ENCODE data around the gene EEFSEC.
A peak's percentile ranks its signal among the peaks of the same experiment; 100 is the strongest.

Gene EEFSEC

DNA sequence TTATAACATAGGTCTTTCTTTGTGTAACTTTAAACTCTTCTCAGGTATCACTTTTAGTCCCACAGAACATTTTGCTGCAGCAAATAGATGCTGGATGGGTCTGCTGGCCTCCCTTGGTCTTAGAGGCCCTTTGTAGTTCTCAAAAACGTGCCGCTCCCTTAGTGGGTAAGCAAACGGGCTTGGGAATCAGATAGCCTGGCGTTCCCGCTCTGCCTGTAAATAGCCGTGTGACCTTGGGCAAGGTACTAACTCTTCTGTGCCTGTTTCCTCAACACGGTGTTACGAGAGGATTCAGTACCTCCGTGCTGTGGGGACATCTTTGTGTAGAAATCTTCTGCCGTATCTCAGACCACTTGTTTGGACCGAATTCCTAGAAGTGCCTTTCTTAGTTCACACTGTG is 249.0 kb downstream of the EEFSEC start:
- DNase-seq, result no peak

DNA sequence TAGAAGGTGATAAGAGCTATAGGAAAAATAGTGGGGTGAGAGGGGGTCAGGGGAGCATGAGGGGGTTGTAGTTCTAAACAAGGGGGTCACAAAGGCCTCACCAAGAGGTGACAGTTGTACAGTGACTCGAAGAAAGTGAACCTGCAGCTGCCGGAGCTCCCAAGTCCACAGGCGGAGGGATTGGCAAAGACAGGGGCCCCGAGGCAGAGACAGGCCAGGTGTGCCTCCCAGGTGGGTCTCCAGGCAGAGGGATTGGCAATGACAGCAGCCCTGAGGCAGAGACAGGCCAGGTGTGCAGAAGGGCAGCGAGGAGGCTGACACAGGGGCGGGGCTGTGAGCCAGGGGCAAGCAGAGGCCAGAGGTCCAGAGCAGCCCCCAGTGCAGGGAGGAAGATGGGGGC is 249.7 kb downstream of the EEFSEC start:
- DNase-seq, result no peak

DNA sequence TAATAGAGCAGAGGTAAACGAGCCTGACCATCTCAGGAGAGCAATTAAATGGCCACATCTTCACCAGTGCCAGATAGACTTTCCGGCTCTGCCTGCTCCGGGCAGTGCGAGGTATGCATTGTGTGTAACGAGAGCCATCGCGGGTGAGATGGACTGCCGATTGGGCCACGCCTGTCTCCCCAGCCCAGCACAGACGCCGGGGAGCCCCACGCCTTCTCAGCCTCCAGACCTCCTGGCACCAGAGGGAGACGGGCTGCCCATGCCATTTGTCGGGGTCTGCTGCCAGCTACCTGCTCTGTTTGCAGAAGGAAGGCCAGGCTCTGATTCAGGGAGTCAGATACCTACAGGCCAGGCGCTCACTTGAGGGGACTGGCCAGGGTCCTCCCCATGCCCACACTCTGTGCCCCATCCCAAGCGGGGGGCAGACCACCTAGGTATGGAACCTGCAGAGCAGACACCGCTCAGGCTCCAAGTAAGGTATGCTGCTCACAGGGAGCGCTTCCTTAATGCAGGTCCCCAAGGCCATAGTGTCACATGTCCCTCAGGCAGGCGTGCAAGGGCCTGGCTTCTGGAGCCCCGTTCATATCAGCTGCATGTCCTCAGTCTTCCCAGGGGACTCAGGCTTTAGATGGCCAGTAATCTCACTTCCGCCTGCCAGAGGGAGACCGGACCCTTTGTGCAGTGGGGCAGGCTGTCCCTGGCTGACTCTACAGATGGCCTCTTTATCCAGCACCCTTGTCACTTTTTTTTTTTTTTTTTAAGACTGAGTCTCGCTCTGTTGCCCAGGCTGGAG is 251.2 kb downstream of the EEFSEC start:
- no peak for DNase-seq

DNA sequence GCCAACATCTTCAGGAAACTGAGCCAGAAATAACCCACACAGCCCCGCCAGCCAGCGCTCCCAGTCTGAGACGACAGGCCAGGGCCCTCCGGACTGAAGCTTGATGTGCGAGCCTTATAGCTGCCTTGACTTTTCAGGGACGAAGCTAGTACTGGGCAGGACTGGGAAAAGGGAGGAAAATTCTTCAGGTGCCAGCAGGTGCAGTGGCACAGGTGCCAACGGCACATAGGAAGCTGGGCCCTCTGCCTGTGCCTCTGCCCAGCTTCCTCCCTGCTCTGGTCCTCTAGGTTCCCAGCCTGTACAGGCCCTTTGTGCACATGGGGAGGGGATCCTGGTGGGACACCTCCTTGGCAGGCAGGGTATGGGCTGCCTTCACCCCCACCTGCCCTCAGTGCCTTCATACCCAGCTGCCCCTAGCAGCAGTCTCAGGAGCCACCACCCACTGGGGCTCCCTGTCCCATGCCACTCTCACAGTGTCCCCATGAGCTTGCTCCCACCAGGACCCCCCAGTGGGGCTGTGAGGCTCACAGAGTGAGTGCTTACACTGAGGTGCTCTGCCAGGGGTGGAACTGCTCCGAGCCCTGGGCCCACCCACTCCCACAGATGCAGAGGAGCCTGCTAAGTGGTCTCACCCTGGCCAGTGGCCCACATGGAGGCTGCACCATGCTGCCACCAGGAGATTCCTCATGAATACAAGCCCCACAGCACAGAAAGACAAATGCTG is 252.4 kb downstream of the EEFSEC start:
- no peak for DNase-seq

DNA sequence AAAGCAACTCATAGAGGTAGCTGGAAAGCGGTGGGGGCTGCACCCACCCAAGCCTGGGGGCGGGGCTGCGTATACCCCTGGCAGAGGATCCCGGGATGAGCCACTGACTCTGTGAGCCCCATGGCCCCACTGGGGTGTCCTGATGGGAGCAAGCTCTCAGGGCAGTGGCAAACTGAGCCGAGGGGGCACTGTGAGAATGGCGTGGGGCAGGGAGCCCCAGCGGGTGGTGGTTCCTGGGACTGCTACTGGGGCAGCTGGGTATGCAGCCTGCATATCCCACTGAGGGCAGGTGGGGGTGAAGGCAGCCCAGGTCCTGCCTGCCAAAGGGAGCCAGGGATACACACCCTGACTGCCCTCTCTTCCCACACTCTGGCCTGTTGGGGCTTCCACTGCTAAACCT is 254.0 kb downstream of the EEFSEC start:
- no peak for DNase-seq

DNA sequence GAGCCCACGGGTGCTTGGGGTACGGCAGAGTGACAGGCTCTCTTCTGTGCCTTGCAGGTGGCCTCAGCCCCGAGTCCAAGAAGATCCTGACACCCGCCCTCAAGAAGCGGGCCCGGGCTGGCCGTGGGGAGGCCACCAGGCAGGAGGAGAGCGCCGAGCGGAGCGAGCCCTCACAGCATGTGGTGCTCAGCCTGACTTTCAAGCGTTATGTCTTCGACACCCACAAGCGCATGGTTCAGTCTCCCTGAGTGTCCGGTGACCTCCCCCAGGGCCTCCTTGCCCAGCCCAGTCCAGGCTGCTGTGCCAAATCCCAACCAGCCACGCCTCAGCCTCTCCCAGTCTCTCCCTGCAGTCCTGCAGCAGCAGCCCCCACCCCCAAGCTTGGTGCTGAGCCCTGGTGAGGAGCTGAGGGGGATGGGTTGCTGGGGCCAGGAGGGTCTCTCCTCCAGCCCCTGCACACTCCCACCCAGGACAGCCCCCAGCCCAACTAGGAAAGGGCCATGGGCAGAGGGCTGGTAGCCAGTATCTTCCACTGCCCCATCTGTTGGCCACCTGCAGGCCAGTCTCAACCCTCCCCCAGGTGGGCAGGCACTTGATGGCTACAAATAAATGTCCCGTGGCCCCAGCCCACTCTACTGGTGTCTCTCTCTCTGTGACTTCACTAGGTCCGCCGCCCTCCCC is 254.9 kb downstream of the EEFSEC start:
- DNase-seq, result no peak

DNA sequence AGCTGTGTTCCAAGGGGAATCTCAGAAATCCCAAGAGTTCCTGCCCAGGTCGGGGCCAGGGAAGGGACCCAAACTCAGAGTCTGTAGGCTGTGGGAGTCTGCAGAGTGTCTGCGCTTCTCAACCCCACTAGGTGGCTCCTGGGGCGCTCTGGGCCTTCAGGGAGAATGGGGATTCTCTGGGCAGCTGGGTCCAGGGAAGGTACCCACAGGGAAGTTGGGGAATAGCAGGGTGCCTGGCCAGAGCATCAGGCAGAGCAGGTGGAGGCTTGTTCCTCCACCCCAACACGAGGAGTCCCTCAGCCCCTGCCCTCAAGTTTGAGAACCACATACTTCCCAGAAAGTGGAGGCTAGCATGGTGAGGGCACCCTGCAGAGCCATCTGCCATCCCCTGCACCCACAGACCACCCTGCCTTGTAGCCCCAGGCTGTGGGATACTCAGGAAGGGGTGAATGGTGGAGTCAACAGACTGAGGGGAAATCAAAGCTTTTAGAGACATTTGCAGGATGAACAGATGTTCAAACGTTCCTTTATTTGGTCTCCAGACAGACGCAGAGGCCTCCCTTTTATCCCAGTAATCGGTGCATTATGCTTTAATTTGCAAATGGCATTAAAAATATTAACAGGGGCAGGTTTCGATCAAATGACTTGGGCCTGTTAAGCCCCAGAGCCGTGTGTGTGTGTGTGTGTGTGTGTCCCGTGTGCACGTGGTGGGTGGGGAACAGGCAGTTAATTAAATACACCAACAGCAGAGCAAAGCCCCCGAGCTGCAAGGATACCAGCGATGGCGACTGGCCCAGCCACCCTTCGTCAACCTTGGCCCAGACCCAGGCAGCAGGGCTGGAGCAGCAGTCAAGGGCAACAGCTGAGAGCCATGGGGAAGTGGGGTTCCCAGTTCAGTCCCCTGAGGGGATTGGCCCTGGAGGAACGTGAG is 255.7 kb downstream of the EEFSEC start:
- no peak for DNase-seq

DNA sequence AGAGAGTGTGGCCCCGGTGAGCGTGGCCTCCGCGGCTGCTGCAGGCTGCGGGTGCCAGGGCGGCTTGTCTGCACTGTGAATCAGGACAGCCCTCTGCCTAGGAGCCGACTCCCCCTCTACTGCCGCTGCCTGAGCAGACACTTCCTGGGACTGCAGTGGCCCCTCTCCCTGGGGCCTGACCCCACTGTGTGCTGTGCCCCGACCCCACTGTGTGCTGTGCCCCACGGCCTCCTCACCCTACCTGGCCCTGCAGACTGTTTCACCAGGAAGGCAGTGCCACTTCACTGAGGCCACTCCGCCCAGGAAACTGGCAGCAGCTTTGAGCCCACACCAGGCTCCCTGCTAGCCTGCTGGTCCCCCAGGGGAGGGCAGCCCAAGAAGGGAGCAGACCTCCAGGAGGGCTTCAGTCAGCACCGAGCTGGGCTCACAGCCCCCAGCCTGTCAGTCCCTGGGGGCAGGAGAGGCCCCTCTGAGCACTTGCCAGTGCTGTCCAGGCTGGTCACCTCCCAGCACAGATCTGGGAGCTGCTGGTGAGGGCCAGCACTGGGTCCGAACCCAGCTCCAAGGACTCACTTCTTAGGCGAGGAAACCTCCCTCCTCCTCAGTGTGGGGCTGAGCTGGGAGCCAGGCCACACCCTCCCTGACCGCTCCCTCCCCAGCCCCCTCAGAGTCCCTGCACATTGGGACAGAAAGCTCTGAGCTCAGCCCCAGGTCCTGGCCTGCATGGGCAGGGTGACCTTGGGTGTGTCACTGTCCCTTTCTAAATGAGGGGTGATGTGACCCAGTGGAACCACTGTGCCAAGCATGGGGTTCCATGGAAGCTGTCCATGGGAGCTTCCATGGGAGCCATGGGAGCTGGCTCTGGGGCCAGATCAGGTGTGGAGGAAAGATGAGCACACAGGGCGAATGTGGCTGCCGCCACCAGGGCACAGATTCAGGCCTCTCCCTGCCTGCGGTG is 256.6 kb downstream of the EEFSEC start:
- DNase-seq, result no peak

DNA sequence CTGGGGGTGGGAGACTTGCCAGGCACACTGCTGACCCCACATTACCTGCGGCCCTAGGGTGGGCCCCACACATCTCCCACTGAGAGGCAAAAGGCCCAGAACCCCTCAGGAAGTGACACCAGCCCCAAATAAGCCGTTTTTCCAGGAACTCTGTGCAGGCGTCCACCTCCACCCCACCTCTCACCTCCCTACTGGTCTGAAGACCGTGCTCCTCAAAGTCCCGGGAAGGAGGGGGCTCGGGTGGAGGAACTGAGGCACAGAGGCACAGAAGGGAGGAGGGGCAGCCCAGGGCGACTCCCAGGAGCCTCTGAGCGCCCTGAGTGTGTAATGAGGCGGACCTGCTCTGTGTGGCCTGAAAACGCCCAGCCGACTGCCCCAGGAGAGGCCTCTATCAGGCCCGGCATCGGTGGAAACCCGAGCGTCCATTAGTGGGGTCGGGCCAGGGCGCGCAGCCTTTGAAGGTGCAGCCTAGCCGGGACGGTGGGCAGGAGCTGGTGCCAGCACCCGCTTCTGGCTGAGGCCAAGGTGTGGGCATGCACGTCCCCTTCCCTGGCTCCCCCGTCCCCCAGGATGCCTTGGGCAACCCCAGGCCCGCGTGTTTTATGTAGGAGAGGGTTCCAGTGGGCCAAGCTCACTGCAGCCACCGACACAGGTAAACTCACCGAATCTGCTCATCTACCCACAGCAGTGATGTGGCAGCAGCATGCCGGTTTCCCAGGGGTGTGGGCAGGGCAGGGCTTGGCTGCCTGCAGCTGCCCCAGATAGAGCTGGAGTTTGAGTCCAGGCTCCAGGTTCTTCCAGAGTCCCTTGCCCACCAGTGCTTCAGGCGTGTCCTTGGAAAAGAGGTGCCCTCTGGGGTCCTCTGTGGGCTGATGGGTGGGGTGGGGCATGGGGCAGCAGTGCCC is 257.6 kb downstream of the EEFSEC start:
- no peak for DNase-seq

DNA sequence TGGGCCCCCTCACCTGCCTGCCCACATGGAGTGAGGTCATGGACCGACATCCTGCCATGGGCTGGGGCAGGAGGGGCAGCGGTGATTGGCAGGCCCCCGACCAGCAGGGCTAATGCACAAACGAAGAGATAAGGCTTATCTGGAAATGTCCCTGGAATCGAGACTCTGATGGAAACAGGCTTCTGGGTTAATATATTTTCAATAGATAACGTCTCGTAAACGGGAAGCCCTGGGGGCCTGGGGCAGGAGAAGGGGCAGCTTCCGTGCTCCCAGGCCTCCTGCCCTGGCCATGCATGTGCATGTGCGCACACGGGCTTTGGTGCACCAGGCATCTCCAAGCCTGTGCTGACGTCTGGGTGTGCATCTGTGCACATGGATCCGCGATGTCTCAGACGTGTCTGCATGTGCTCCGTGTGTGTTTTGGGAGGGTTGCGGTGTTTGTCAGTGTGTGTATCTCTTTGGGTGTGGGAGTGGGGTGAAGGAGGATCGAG is 258.3 kb downstream of the EEFSEC start:
- DNase-seq, result no peak

DNA sequence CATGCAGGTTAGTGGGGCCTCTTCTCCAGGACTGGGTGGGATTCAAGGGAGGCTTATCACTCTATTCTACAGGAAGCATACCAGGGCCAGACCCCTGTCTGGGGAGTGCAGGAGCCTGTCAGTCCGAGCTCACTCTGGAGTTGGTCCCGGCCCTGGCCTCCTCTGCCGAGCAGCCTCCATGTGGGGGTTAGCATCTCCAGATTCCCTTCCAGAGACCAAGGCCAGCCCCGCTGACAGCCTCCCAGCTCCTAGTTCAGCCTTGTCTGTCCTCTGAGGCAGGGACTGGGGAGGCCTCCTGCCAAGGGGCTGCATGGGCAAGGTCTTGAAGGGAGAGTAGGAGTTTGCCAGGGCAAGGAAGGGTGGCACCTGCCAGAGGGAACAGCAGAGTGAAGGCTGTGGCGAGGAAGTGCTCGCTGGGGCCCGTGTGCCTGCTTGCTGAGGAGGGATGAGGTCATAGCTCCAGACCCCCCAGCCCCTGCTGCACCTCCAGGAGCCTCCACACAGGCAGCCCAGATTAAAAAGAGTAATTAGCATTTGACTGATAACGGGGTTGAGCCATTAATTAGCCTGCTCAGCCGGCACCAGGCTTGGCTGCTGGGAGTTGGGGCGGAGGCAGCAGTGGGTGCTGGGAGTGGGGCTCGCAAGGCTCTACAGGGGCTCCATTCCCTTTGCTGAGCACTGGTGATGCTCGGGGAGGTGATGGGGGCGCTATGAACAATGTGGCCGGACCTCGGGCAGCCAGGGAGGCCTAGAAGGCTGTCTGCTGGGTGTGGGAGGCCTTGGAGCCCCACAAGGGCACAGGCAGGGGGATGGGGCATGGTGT is 259.1 kb downstream of the EEFSEC start:
- DNase-seq, result no peak

DNA sequence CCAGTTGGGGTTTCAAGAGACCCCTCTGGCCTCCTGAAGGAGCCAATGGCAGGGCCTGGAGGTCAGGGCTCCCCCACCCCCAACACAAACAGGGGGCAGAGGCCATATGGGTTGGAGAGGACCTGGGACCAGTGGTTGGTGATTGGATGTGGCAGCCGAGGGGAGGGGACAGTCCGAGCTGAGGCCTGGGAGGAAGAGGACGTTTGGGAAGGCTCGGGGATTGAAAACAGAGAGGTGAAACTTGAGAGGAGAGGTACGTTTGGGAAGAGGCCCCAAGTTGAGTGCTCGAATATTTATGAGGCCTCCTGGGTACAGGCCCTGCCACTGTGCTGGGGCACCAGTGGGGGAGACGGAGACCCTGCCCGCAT is 259.7 kb downstream of the EEFSEC start:
- no peak for DNase-seq

DNA sequence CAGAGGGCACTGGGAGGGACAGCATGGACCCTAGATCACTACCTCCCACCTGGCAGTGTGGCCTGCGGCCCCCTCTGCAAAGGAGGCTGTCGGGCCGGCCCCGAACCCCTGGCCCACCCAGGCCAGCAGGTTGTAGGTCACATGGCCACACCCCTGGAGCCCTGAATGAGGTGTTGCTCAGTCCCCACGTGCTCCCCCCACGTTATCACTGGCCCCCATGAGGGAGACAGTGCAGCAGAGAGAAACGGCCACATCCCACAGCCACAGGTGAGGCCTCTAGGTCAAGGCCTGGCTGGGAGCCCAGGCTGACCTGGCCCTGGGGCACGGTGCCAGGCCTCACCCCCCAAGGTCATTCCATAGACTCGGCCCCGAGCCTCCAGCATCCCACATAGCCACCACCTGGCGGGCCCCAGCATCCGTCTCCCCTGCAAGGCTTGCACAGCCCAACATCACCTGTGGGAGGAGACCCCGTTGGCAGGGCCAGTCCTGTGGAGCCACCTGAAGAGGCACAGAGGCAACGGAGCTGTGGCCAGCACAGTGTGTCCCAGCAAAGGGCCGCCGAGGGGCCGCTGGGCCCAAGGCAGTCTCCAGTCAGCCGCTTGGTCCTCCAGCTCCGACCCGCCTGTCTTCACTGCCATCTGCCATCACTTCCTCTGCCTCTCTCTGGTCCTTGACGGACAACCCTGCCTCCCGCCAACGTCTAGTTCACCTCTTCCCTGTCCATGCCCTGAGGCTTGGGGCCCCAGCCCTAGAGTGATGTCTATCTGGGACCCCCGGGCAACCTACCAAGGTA is 260.3 kb downstream of the EEFSEC start:
- no peak for DNase-seq

DNA sequence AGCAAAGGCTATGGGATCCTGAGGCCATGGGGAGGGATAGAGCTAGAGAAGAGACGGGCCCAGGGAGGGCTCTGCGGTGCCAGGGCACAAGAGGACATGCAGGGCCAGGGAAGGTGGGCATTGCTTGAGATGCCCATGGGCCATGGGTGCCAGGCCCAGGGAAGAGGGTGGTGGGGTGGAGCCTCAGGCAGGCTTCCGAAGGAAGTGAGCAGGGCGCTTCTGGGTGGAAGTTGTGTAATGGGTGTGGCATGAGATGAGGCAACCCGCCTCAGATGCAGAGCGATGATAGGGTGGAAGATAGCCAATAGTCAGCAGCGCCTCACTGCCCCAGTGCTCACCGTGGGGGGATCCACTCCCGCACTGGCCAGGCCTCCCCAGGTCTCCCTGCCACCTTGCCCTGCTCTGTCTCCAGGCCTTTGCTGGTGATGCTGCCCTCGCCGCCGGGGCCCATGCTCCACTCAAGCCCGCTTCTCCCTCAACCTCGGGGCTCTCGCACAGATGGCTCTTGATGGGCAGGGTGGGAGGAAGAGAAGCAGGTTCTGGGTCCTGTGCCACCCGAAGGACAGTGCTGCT is 262.0 kb downstream of the EEFSEC start:
- peak; percentile 6 for DNase-seq

DNA sequence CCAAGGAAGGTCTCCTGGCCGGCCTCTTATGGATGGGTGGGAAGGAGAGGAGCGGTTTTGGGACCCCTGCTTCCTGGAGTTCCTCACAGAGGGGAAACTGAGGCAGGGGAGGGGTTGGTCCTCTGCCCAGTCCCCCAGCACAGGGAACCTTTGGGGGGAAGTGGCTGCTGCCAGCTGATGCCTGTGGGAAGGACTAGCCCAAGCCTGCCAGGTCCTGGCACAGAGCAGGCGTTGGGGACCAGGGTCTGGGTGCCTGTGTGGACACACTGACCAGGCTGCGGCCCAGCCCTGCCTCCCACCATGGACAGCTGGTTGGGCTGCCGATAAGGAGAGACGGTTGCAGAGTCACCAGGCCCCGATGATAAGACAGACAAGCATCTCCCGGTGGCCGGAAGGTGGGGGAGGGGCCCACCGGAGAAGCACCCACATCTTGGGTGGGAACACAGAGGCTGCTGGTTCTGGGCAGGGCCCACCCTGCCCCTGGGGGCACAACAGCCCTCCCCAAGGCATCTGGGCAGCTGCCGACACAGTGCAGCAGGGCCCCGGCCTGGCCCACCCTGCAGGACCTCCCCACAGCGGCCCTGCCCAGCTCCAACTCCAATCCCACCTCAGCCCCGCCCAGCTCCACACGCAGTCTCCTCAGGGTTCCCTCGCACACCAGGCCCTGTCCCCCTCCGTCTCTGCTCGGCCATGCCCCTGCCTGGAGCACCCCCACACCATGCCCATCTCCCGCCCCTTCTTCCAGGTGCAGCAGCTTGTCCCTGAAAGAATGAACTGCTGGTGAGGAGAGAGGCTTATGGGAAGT is 262.7 kb downstream of the EEFSEC start:
- DNase-seq, result no peak

DNA sequence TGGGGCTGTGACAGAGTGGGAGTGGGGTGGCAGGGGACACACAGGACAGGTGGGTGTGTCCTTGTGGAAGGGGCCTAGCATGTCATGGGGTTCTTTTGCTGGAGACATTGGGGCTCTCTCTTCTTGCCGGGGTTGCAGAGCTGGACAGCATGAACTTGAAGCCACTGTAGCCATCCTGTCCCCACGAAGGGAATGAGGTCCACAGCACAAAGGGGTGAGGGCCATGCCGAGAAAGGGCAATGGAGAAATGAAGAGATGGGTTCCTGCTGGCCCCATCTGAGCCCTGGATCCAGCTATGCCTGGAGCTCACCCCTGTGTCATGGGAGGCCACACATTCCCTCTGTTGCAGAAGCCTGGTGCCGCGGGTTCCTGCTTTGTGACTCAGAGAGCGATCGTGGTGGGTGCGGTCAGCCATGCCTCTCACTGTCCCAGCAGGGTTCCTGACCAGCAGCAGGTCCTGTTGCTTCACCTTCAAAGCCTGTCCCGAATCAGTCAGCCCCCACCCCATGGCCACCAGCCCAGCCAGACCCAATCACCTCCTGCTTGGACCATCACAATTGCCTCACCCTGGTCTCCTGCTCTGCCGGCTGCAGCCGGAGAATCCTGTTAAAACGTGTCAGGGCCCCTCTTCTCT is 263.4 kb downstream of the EEFSEC start:
- DNase-seq, result peak; percentile 56

DNA sequence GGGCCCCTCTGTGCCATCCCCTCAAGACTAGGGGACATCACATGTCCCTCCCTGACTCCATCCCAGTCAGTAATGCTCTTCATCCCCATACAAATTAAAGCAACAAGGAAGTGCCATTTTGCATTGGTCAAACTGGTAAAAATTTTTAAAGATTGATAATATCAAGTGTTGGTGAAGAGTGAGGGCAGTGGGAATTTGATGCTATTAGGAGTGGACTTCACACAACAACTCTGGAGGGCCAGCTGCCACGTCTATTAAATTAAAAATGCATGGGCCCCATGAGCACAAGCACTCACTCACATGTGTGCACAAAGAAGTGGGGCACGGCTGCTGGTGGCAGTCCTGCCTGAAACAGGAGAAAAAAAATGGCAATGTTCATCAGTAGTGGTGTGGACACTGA is 265.6 kb downstream of the EEFSEC start:
- DNase-seq, result no peak

All from suppressor macrophage treated with lipopolysaccharide for 4 hours (primary cell).